Suprapubic skin (tissue), 4 donors: ENCODE results near the gene AP1S3. TPM values are rescaled to one million over a fixed set of nuclear protein-coding genes. Genes with fewer than 3 reads are reported as not detected.
A peak's percentile ranks its signal among the peaks of the same experiment; 100 is the strongest.

ENCODE experiments used
- DNase-seq, 2 donors: peaks; one replicate each; pipeline ENCODE4 v3.0.0-alpha.2; 2019; ENCODE audit warnings: low spot score in 2 of 2
- H3K27ac ChIP-seq: fragments of 200-600 bp; sonication (generic); one replicate; pipeline ENCODE4 v1.5.1; 2019
- H3K27me3 ChIP-seq: fragments of 200-600 bp; sonication (generic); one replicate; pipeline ENCODE4 v1.5.1; 2019
- H3K36me3 ChIP-seq: fragments of 200-600 bp; sonication (generic); one replicate; pipeline ENCODE4 v1.5.1; 2019
- H3K4me1 ChIP-seq: fragments of 200-600 bp; sonication (generic); one replicate; pipeline ENCODE4 v1.5.1; 2019
- H3K4me3 ChIP-seq: fragments of 200-600 bp; sonication (generic); one replicate; pipeline ENCODE4 v1.5.1; 2019; ENCODE audit warnings: mild to moderate bottlenecking
- H3K9me3 ChIP-seq: fragments of 200-600 bp; sonication (generic); one replicate; pipeline ENCODE4 v1.5.1; 2019
- CTCF ChIP-seq, 2 donors: fragments of 200-600 bp in 1 of 2; fragments of 450-650 bp in 1 of 2; sonication (generic) in 1 of 2; IDR thresholded peaks; one replicate each; pipeline ENCODE4 v1.5.1; 2016 to 2019; ENCODE audit warnings: antibody characterized with exemption in 2 of 2, mild to moderate bottlenecking in 1 of 2, moderate library complexity in 1 of 2
- EP300 ChIP-seq: sonication (generic); formaldehyde crosslinking; IDR thresholded peaks from one replicate; pipeline ENCODE4 v1.6.1; 2017; ENCODE audit warnings: antibody characterized with exemption
- POLR2A ChIP-seq, 2 donors: fragments of 450-650 bp; IDR thresholded peaks; one replicate each; pipeline ENCODE4 v1.6.1; 2017; ENCODE audit warnings: antibody characterized with exemption in 2 of 2, mild to moderate bottlenecking in 2 of 2, moderate library complexity in 2 of 2
- POLR2AphosphoS5 ChIP-seq, 3 donors: sonication (generic); formaldehyde crosslinking; IDR thresholded peaks; one replicate each; pipeline ENCODE4 v1.6.1; 2017; ENCODE audit warnings: antibody characterized with exemption in 3 of 3
- WGBS: methylation state at CpG from one replicate; pipeline ENCODE4 v1.1.5; 2018; 5-methylcytosine and 5-hydroxymethylcytosine counted together
- total RNA-seq, 4 donors: library from RNA; depleted of rRNA; stranded (reverse); fragments of >200 nt; gene quantifications; one replicate each; pipeline ENCODE4 v1.1.0, GENCODE V29; 2016

The AP1S3 gene
- total RNA-seq, 4 donors from 2014 or later = 0.72 to 8.4 (median 3.1) TPM

DNA sequence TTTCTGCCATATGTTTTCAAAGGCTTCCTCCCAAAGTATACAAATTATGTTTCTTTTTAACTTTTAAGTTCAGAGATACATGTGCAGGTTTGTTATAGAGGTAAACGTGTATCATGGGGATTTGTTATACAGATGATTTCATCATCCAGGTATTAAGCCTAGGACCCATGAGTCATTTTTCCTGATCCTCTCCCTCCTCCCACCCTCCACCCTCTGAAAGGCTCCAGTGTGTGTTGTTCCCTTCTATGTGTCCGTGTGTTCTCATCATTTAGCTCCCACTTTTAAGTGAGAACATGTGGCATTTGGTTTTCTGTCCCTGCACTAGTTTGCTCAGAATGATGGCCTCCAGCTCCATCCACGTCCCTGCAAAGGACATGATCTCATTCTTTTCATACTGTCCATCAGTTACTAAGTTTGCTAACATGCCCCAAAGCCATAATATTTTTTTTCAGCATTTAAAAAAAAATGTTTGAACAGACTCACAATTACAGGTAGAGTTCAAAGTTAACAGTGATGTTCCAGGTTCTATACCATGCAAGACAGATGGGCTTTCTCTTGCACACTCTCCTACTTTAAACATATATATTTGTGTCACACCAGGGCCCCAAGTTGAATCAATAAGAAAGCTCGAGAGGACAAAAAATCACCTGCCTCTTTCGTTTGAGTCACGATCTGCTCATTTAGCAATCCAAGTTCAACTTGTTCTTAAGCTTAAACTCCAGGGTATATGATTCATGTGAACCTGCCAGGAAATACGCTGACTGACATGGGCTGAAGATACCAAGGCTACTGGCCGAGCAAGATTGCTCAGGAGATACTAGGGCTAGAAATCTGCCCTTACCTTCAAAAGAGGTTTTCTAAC is 77.6 kb downstream of the AP1S3 start:
- Histone ChIP-seq H3K9me3 (no peaks in the 10 kb centered on the region), H3K27ac (peak overlapping the region; percentile 74), H3K4me3 (no peak overlapping the region), H3K4me1 (peaks cover 26% of the 10 kb centered on the region), H3K36me3 (no peaks in the 10 kb centered on the region), H3K27me3 (no peaks in the 10 kb centered on the region)
- TF ChIP-seq CTCF (IDR thresholded peaks at IDR 0.05) (no peak), EP300 (no peak), POLR2AphosphoS5 (IDR thresholded peaks at IDR 0.05) (no peak), POLR2A (IDR thresholded peaks at IDR 0.05) (no peak)
- no peak for DNase-seq
- 41% methylated on average over 8 of the region's 8 CpGs for WGBS

- H3K4me3 ChIP-seq = no peak overlapping the region
- 53% methylated on average over 4 of the region's 4 CpGs for WGBS
- no peaks in the 10 kb centered on the region for H3K27me3 ChIP-seq
- DNase-seq = no peak
- H3K27ac ChIP-seq = no peak overlapping the region
- peaks cover 26% of the 10 kb centered on the region for H3K4me1 ChIP-seq
- no peaks in the 10 kb centered on the region for H3K9me3 ChIP-seq
- no peak for TF ChIP-seq POLR2AphosphoS5 (IDR thresholded peaks at IDR 0.05)
- TF ChIP-seq EP300 = no peak
- TF ChIP-seq CTCF (IDR thresholded peaks at IDR 0.05) = no peak
- no peak for TF ChIP-seq POLR2A (IDR thresholded peaks at IDR 0.05)
- no peaks in the 10 kb centered on the region for H3K36me3 ChIP-seq
Observed at GRCh38 chr2:223758131-223758840, 79.1 kb downstream of the AP1S3 start.

- TF ChIP-seq POLR2A (IDR thresholded peaks at IDR 0.05) (no peak), POLR2AphosphoS5 (IDR thresholded peaks at IDR 0.05) (no peak), EP300 (no peak), CTCF (IDR thresholded peaks at IDR 0.05) (no peak)
- Histone ChIP-seq H3K36me3 (no peaks in the 10 kb centered on the region), H3K27ac (no peak overlapping the region), H3K9me3 (no peaks in the 10 kb centered on the region), H3K4me1 (peaks cover 5% of the 10 kb centered on the region), H3K27me3 (no peaks in the 10 kb centered on the region), H3K4me3 (no peak overlapping the region)
- DNase-seq = no peak
- 72% methylated on average over 4 of the region's 4 CpGs for WGBS
Observed at GRCh38 chr2:223753940-223754339, 83.4 kb downstream of the AP1S3 start.

- TF ChIP-seq POLR2AphosphoS5 (IDR thresholded peaks at IDR 0.05) (no peak), EP300 (no peak), POLR2A (IDR thresholded peaks at IDR 0.05) (no peak), CTCF (IDR thresholded peaks at IDR 0.05) (no peak)
- no peaks in the 10 kb centered on the region for H3K36me3 ChIP-seq
- no peak for DNase-seq
- no peaks in the 10 kb centered on the region for H3K9me3 ChIP-seq
- H3K27me3 ChIP-seq = no peaks in the 10 kb centered on the region
- H3K27ac ChIP-seq = no peak overlapping the region
- no peaks in the 10 kb centered on the region for H3K4me1 ChIP-seq
- WGBS = 44% methylated on average over 1 of the region's 1 CpG
- H3K4me3 ChIP-seq = no peak overlapping the region
Observed at GRCh38 chr2:223751012-223751411, 86.4 kb downstream of the AP1S3 start.

DNA sequence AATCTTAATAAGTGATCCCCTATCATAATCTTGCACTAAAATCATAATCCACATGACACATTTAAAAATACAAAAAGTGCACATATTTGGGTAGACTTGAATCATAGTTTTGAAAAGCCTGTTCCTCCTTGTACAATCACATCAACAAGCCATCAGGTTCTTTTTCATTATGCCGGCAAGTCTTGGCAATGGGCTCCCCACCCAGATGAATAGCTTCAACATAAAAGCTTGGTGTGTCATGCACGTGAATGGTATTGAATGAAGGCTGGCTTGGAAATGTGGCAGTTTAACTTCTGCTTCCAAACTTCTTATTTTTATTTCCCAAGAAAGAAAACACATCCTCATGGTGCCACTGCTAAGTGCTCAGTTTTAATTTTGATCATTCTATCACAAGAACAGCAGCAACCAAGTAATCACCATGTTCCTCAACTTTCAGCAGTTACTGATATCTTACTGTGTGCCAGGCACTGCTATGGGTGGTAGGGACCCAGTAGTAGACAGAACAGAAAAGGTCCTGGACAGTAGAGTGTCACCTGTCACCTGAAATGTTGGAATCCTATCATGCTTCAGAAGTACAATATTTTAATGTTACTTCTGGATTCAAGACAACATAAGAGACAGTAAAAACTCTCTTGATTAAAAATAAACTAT is 89.9 kb downstream of the AP1S3 start:
- 41% methylated on average over 2 of the region's 2 CpGs for WGBS

More for the DNA sequence above, 89.9 kb downstream of the AP1S3 start:
- H3K27ac ChIP-seq = no peak overlapping the region
- no peaks in the 10 kb centered on the region for H3K4me1 ChIP-seq
- no peak overlapping the region for H3K4me3 ChIP-seq
- H3K9me3 ChIP-seq = no peaks in the 10 kb centered on the region
- DNase-seq = no peak
- H3K27me3 ChIP-seq = no peaks in the 10 kb centered on the region
- H3K36me3 ChIP-seq = no peaks in the 10 kb centered on the region
- no peak for TF ChIP-seq POLR2AphosphoS5 (IDR thresholded peaks at IDR 0.05)
- TF ChIP-seq POLR2A (IDR thresholded peaks at IDR 0.05) = no peak
- TF ChIP-seq EP300 = no peak
- no peak for TF ChIP-seq CTCF (IDR thresholded peaks at IDR 0.05)
